Adrenal gland (tissue), 12 donors: Measurements from ENCODE around the gene SDR39U1. TPM values are rescaled to one million over a fixed set of nuclear protein-coding genes. Genes with fewer than 3 reads are reported as not detected.
A peak's percentile ranks its signal among the peaks of the same experiment; 100 is the strongest.

Experiments
- DNase-seq, 7 donors: peaks; one replicate each; pipeline ENCODE4 v3.0.0-alpha.2; 2019 to 2020
- H3K27ac ChIP-seq, 5 donors: fragments of 200-600 bp; sonication (generic) in 4 of 5; 1 replicate in 3 of 5; 2 replicates in 2 of 5; pipeline versions ENCODE4 v1.5.1 to v1.8.0; 2016 to 2020; ENCODE audit warnings: mild to moderate bottlenecking in 1 of 5
- H3K27me3 ChIP-seq: fragments of 200-600 bp; 2 replicates; pipeline ENCODE4 v1.8.0; 2021
- H3K36me3 ChIP-seq, 2 donors: fragments of 200-600 bp; replicated peaks in 1 of 2; 1 replicate in 1 of 2; 2 replicates in 1 of 2; pipeline versions ENCODE4 v1.5.1 to v1.8.0; 2018 to 2022
- H3K4me1 ChIP-seq, 2 donors: fragments of 200-600 bp; replicated peaks in 1 of 2; 1 replicate in 1 of 2; 2 replicates in 1 of 2; pipeline versions ENCODE4 v1.5.1 to v1.8.0; 2018 to 2021
- H3K4me3 ChIP-seq, 4 donors: fragments of 200-600 bp; sonication (generic) in 3 of 4; one replicate each; pipeline ENCODE4 v1.5.1; 2016 to 2018
- H3K9me3 ChIP-seq, 3 donors: fragments of 200-600 bp; sonication (generic) in 1 of 3; replicated peaks in 1 of 3; 1 replicate in 2 of 3; 2 replicates in 1 of 3; pipeline versions ENCODE4 v1.5.1 to v1.8.0; 2016 to 2021
- CTCF ChIP-seq, 6 experiments: fragments of 450-650 bp in 4 of 6; fragments of 200-600 bp in 2 of 6; sonication (generic) in 1 of 6; IDR thresholded peaks; 1 replicate in 5 of 6; 2 replicates in 1 of 6; pipeline versions ENCODE4 v1.5.1 to v1.8.0; 2016 to 2021; ENCODE audit warnings: antibody characterized with exemption in 6 of 6, mild to moderate bottlenecking in 2 of 6, moderate library complexity in 1 of 6
- POLR2A ChIP-seq, 2 donors: fragments of 450-650 bp; IDR thresholded peaks; one replicate each; pipeline ENCODE4 v1.6.1; 2017; ENCODE audit warnings: antibody characterized with exemption in 2 of 2, mild to moderate bottlenecking in 2 of 2, moderate library complexity in 1 of 2
- WGBS, 4 donors: extraction: QIAGEN DNeasy Blood & Tissue Kit in 2 of 4; methylation state at CpG; one replicate each; pipeline versions ENCODE4 v1.1.5 to v1.1.7; 2013 to 2017; 5-methylcytosine and 5-hydroxymethylcytosine counted together
- intact Hi-C, 2 donors: fragments of 100-400 bp; cut with DNase I; formaldehyde crosslinking; loops; one replicate each; pipeline versions ENCODE4 v1.14.1 to v1.15.0; 2022 to 2023
- polyA plus RNA-seq, 3 donors: library from polyadenylated mRNA; stranded (reverse); fragments of 200-250 nt in 2 of 3; fragments of 350-450 nt in 1 of 3; fragmentation: Illumina TruSeq in 1 of 3; extraction: RNeasy Lipid Tissue Mini Kit (QIAGEN cat#74804) in 1 of 3; gene quantifications; one replicate each; pipeline ENCODE4 v1.2.3, GENCODE V29; 2013 to 2014
- total RNA-seq, 9 donors: library from RNA; depleted of rRNA in 4 of 9; stranded (reverse); fragments of >200 nt in 4 of 9; fragments of 120-200 nt in 1 of 9; fragmentation: NEBNext Ultra II Directional in 1 of 9; extraction: Animal tissue kit (Norgen Biotek cat#: 25700) in 1 of 9; gene quantifications; one replicate each; pipeline versions ENCODE4 v1.1.0 to v1.2.4, GENCODE V29; 2013 to 2023
- donor health status: healthy with polysubstance abuse.
- donor health status: Bipolar disorder and iron deficiency.
- donor health status: DM: yes; HTN: yes; CAD: no.
- donor health status: DM: no; HTN: no; CAD: no.
- donor health status: DM: no; HTN: no; CAD: no.
- donor health status: DM: yes; HTN: yes; CAD: no.

Gene SDR39U1
- total and polyA plus RNA-seq, 12 donors = 35.0 to 218 (median 77.5) TPM

- Histone ChIP-seq H3K4me3 (no peak overlapping the region), H3K4me1 (peaks cover 8 to 40% of the 10 kb centered on the region in 2 donors), H3K27ac (no peak overlapping the region), H3K27me3 (no peaks in the 10 kb centered on the region), H3K36me3 (no peaks in the 10 kb centered on the region), H3K9me3 (no peaks in the 10 kb centered on the region)
- intact Hi-C loops = no loop called here
- 64 to 76% (median 71%) methylated on average over 9 of the region's 9 CpGs for WGBS, 4 donors
- DNase-seq = peak in 1 of 7 donors; percentile 0
- no peak for TF ChIP-seq POLR2A (IDR thresholded peaks at IDR 0.05)
- TF ChIP-seq CTCF (IDR thresholded peaks at IDR 0.05) = no peak
Measured at GRCh38 chr14:24401810-24402702, 40.5 kb downstream of the SDR39U1 start.

- 54 to 64% (median 57%) methylated on average over 4 of the region's 4 CpGs for WGBS, 4 donors
- no peaks in the 10 kb centered on the region for H3K36me3 ChIP-seq
- peak in 1 of 7 donors; percentile 10 for DNase-seq
- peak overlapping the region in 1 of 4 donors; percentile 88 for H3K4me3 ChIP-seq
- intact Hi-C loops = no loop called here
- no peaks in the 10 kb centered on the region for H3K9me3 ChIP-seq
- no peak for TF ChIP-seq CTCF (IDR thresholded peaks at IDR 0.05)
- no peak for TF ChIP-seq POLR2A (IDR thresholded peaks at IDR 0.05)
- H3K27ac ChIP-seq = peak overlapping the region in 2 of 5 donors; percentile 56 to 82
- peaks cover 8 to 40% of the 10 kb centered on the region in 2 donors for H3K4me1 ChIP-seq
- no peaks in the 10 kb centered on the region for H3K27me3 ChIP-seq
Measured at GRCh38 chr14:24399999-24400718, 42.4 kb downstream of the SDR39U1 start.

- no peak for TF ChIP-seq POLR2A (IDR thresholded peaks at IDR 0.05)
- TF ChIP-seq CTCF (IDR thresholded peaks at IDR 0.05) = no peak
- Histone ChIP-seq H3K4me1 (peaks cover 8 to 40% of the 10 kb centered on the region in 2 donors), H3K27ac (peak overlapping the region in 3 of 5 donors; percentile 10 to 82 (median 56)), H3K4me3 (peak overlapping the region in 2 of 4 donors; percentile 41 to 88), H3K36me3 (no peaks in the 10 kb centered on the region), H3K9me3 (no peaks in the 10 kb centered on the region), H3K27me3 (no peaks in the 10 kb centered on the region)
- DNase-seq = peak in 1 of 7 donors; percentile 6
- intact Hi-C loops = no loop called here
- 44 to 59% (median 50%) methylated on average over 6 to 8 of the region's 8 CpGs for WGBS, 4 donors
Measured at GRCh38 chr14:24399447-24399822, 43.1 kb downstream of the SDR39U1 start.
